GM18861 (cell line): ENCODE results near the gene CST7.
"Not testable (repeated sequence)": the region's sequence is repeated elsewhere in the genome, so short reads cannot be mapped to it uniquely, and the experiment has no call there.

Experiments used
- ATAC-seq: cut with Tn5 transposase; IDR thresholded peaks from one replicate; pipeline ENCODE4 v1.9.1; 2021; ENCODE audit not compliant: unreplicated experiment

The CST7 gene

DNA sequence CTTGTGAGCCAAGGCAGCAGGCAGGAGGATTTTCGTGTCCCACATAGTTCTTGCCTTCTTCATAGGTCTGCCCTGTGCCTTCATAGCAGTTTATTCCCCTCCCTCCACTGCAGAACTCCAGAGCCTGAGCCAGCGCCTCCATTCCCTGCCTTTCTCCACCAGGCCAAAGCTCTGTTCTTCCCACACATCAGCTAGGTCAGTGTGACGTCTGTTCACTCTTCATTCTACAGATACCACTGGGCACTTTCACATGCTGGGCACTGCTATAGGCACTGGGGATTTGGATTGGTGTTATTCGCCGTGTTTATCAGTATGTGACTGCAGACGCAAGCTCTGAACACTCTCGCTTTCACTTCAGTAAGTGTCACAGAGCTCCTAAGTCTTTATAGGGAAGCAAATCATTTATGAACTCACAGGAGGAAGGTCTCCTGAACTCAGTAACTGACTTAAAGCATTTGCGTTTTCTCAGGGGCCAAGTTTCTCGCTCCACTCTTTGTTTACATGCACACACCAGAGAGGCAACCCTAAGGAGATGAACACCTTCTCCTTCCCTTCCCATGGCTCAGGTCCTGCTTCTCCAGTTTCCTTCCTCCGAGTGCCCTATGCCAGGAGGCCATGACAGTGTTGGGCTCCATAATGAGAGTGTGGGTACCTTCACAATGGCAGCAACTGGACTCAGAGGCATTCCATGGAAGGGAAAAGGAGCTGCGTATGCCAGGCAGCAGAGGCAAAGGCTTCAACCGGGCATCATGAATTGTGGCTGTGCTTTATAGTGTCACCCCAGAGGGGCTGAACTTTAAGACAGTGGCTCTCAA is 49.8 kb downstream of the CST7 start:
- no peak for ATAC-seq

DNA sequence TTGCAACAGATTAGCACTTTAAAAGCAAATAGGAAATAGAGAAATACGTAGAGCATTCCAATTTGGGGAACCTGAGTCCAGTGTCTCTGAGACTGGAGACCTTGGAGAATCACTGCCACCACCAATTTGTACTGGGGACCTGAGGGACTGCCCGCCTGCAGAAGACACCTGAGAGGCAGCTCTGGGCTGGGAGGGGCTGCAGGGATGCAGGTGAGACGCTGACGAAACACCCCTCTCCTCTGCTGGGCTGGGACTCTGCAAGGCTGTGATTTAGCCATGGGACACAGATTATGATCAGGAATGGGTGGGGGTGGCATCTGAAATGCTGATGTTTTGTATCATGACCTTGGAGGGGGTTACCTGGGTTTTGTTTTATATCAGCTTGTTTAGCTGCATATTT is 50.5 kb downstream of the CST7 start:
- no peak for ATAC-seq

DNA sequence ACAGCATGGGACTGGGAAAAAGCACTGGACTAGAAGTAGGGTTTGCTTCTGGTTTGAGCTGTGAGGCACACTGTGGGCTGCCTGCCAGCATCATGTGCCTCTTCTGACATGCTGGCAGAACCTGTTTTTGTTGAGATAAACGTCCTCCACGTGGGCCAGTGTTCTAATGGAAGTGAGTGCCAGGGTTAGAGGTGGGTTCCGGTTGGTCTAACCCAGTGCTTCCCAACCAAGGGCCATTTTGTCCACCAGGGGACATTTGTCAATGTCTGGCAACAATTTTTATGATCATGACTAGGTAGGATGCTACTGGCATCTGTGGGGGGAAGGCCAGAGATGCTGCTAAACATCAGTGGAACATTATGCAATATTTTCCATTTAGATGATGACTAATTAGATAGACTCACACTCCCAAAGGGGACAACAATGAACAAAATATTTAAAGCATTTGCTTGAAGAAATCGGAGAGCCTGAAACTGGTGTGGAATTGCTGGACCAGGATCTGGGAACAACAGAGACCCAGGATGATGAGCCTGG is 51.3 kb downstream of the CST7 start:
- ATAC-seq, result no peak

- ATAC-seq, result not testable (repeated sequence)
Measured at GRCh38 chr20:25001323-25001722, 52.3 kb downstream of the CST7 start.

- ATAC-seq, result no peak
Measured at GRCh38 chr20:25003002-25003401, 53.9 kb downstream of the CST7 start.

DNA sequence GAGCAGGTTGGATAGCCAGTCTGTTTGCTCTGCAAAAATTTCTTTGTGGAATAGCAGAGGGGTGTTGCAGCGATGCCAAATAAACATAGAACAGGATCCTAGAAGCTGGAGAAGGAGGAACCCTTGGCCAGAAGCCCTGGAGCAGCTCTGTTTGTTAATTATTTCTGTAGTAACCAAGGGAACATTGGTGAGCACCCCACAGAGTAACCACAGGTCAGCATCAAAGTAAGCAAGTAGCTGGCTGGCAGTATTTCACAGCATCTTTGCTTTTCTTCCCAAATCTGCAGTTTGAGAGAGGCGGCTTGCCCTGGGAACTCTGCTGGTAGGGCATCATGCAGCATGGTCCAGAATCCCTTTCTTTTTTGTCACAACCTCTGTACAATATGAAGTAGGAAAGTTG is 56.2 kb downstream of the CST7 start:
- no peak for ATAC-seq

DNA sequence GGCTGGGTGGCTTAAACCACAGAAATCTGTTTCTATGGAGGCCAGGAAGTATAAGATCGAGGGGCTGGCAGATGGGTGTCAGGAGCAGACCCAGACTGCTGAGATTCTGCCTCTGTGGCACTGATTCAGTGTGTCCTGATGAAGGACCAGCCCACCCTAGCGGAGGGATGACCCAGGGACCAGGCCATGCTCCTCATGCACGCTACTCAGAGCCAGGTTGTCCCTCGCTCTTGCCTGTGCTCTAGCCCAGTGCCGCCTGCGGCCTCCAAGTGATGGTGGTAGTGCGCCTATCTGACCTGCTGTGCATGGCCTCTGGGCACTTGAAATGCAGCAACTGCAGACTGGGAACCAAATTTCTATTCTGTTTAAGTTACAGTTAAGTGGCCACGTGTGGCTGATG is 56.6 kb downstream of the CST7 start:
- no peak for ATAC-seq

DNA sequence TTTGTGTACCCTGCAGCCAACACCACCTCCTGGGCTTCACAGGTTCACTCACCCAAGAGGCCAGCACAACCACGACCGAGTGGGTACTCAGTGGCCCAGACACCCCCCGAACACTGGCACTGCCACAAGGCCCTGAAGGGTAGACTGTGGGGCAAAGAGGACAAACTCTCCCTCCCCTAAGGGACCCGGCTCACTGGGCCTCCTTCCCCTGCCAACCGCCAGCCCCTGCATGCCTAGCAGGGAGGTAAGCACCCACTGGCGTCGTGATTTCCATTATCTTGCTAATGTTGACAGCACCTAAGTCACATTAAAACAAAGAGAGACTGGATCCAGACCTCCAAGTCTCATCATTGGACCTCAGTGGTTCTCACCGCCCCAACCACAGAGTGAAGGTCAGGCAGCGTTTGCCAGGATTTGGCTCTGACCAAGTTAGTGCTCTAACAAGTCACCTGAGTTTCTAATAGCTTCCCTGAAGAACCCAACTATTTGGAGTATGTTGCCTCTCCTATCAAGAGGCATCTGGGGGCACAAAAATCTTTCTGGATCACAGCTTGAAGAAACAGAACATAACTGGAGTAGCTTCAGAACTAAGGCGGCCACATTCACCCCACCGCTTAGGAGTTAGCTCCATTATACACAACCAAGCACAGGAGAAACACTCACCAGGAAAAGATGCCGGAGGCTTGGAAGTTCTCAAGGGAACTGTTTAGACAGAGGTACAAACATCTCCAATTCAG is 57.5 kb downstream of the CST7 start:
- no peak for ATAC-seq

- ATAC-seq, result no peak
Measured at GRCh38 chr20:25007491-25008305, 58.6 kb downstream of the CST7 start.

DNA sequence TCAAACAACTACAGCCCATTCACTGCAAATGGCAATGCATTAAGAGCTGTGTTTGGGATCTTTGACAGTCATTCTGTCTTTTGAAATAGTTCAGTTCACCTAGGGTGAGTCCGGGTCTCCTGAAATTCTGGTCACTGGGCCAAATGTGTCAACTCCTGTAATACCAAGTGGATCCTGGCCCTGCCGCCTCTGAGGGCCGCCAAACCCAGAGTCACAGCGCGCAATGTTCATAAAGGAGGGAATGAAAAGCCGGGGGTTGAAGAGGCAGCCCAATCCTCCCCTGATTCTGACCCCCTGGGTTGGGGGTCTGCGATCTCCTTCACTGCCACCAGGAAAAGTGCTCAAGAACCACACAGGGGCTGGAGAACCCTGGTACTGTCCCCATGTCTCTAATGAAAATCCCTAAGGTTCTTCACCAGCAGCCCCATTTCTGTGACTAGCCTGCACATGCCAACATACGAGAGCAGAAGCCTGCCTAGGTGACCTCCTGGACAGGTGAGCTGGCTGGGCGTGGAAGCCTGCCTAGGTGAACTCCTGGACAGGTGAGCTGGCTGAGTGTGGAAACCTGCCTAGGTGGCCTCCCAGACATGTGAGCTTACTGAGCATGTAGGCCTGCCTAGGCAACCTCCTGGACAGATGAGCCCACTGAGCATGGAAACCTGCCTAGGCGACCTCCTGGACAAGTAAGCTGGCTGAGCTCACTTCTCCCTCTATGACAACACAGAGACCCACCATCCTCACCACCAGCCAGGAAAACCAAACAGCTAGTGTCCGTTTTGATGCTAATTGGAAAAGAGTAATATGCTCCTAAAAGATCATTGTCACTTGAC is 59.5 kb downstream of the CST7 start:
- no peak for ATAC-seq
